ENCODE results near the gene ACOX2. TPM values are rescaled to one million over a fixed set of nuclear protein-coding genes. Genes with fewer than 3 reads are reported as not detected.

ACOX2 gene
- total and polyA plus RNA-seq, 2 donors (not counting 3 experiments of a cell fraction or from before 2014, with no cell fraction given) = 1.5 to 10.5 TPM

DNA sequence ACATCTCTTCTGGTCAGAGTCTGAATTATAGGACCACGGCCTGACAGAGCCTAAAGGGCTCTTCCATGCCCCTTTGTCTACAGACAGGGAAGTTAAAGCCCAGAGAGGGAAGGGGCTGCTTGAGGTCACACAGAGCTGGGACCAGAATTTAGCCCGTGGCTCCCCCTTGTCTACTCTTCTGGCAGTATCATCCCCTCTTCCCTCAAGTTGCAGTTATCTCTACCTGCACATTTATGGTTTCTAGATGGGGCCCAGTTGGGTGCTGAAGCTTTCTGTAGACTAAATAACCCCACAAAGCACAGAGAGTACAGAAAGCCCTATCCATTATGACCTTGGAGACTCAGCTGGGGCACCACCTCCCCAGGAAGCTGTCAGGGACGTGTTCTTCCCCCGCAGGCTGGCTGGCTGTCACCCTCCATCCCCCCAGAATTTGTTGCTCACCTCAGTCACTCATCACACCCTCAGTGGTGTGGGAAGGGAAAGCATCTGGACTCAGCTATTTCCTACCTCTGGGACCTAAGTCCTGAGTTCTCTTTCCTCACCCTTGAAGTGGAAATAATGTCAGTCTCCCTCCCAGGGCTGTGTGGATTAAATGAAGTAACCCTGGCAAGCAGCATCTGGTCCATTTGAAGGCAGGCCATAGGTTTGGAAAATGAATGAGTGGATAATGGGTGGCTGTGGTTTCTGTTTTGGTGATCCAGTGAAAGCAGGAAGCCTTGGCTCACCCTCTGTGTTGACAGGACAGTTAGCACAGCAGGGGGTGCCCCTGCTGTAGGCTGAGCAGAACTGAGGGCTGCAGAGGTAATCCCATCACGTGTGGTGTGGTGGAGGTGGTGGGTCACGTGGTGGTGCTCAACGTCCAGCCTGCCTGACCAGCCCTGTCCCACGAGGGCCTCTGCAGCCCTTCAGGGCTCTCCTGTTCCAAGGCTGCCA is 16.3 kb downstream of the ACOX2 start:
- no peak for DNase-seq (ENCODE audit: low read depth, low spot score)
- Histone ChIP-seq H3K9ac (replicated peaks; ENCODE audit: extremely low read depth, insufficient read depth, low read length) (no peak overlapping the region), H3K4me1 (ENCODE audit: control insufficient read depth, extremely low read depth, insufficient read depth, low read length) (no peaks in the 10 kb centered on the region), H3K27me3 (ENCODE audit: control insufficient read depth in 2 of 2, insufficient read depth in 2 of 2, low read length in 2 of 2) (no peaks in the 10 kb centered on the region), H3K4me2 (ENCODE audit: insufficient read depth, low read length) (no peak overlapping the region), H3K36me3 (ENCODE audit: control insufficient read depth in 2 of 2, extremely low read depth in 1 of 2, insufficient read depth in 2 of 2, low read length in 2 of 2) (no peaks in the 10 kb centered on the region), H3K79me2 (ENCODE audit: control insufficient read depth, insufficient read depth, low read length) (no peaks in the 10 kb centered on the region), H3K27ac (ENCODE audit: insufficient read depth, low read depth, low read length) (no peak overlapping the region), H3K9me1 (replicated peaks; ENCODE audit: control insufficient read depth, extremely low read depth, insufficient read depth, low read length) (no peaks in the 10 kb centered on the region), H3K4me3 (replicated peaks in 1 of 3; ENCODE audit: insufficient read depth in 1 of 3, low read depth in 1 of 3, low read length in 3 of 3) (no peak overlapping the region), H3K9me3 (replicated peaks; ENCODE audit: control insufficient read depth, insufficient read depth, low read length) (no peaks in the 10 kb centered on the region), H2AFZ (ENCODE audit: low read depth, low read length) (no peak overlapping the region), H4K20me1 (replicated peaks; ENCODE audit: control insufficient read depth, extremely low read depth, insufficient read depth, low read length) (no peaks in the 10 kb centered on the region)
- BruUV-seq (replicated peaks) = no TSS peak
- no peak for FAIRE-seq
- dilution Hi-C loops (cut with MboI; ENCODE audit: extremely low pct_ligation_motif_present, low sequenced_read_pairs) (no loop called here), intact Hi-C loops (cut with micrococcal nuclease) (no loop called here)
- ChIA-PET CTCF (interaction anchor here (0.8 to 2.1 kb wide), 2 partner anchors 8 to 28 kb away, joined by 3 to 10 read pairs; partner anchors contain the start of gene KCTD6), POLR2A (no interaction called here)
- TF ChIP-seq JUN (IDR thresholded peaks at IDR 0.05; ENCODE audit: borderline replicate concordance, insufficient read depth, insufficient read length, low read depth) (no peak), FOS (IDR thresholded peaks at IDR 0.05; ENCODE audit: borderline replicate concordance, insufficient read depth, low read length) (no peak), MYC (IDR thresholded peaks at IDR 0.05; ENCODE audit: low read depth, low read length) (no peak), POLR2AphosphoS5 (IDR thresholded peaks at IDR 0.05; ENCODE audit: insufficient read depth, low read depth, low read length) (no peak), POLR2A (IDR thresholded peaks at IDR 0.05; ENCODE audit: low read depth, low read length) (no peak), EZH2 (IDR thresholded peaks at IDR 0.05; ENCODE audit: borderline replicate concordance, low read depth, low read length, severe bottlenecking) (no peak), GATA2 (IDR thresholded peaks at IDR 0.05; ENCODE audit: insufficient read depth, insufficient read length, low read depth, low read length) (no peak)
- TF ChIP-seq, protein P1, sequence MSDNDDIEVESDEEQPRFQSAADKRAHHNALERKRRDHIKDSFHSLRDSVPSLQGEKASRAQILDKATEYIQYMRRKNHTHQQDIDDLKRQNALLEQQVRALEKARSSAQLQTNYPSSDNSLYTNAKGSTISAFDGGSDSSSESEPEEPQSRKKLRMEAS (IDR thresholded peaks at IDR 0.05; ENCODE audit: insufficient read depth, insufficient read length) = no peak
- TF ChIP-seq, protein P2, sequence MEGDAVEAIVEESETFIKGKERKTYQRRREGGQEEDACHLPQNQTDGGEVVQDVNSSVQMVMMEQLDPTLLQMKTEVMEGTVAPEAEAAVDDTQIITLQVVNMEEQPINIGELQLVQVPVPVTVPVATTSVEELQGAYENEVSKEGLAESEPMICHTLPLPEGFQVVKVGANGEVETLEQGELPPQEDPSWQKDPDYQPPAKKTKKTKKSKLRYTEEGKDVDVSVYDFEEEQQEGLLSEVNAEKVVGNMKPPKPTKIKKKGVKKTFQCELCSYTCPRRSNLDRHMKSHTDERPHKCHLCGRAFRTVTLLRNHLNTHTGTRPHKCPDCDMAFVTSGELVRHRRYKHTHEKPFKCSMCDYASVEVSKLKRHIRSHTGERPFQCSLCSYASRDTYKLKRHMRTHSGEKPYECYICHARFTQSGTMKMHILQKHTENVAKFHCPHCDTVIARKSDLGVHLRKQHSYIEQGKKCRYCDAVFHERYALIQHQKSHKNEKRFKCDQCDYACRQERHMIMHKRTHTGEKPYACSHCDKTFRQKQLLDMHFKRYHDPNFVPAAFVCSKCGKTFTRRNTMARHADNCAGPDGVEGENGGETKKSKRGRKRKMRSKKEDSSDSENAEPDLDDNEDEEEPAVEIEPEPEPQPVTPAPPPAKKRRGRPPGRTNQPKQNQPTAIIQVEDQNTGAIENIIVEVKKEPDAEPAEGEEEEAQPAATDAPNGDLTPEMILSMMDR (IDR thresholded peaks at IDR 0.05; ENCODE audit: extremely low read depth in 1 of 2, insufficient read depth in 1 of 2, low read depth in 1 of 2, low read length in 2 of 2) = no peak
